HepG2 (cell line): Measurements from ENCODE around the gene ST6GALNAC2.

Experiments used
- CTCF ChIP-seq: sonication (generic); formaldehyde crosslinking; IDR thresholded peaks from 2 replicates; pipeline ENCODE4 v1.5.0; 2020; ENCODE audit warnings: mild to moderate bottlenecking, missing genetic modification reagents, moderate library complexity
- NFRKB ChIP-seq: fragments of 450-650 bp; IDR thresholded peaks from 2 replicates; pipeline ENCODE4 v1.6.1; 2017
- XRCC5 ChIP-seq: fragments of 200-400 bp; formaldehyde crosslinking; optimal IDR thresholded peaks from 2 replicates; pipeline ENCODE3; 2017; ENCODE audit warnings: mild to moderate bottlenecking, low read length
- ZBTB46 ChIP-seq: sonication (generic); formaldehyde crosslinking; IDR thresholded peaks from 2 replicates; pipeline ENCODE4 v1.4.0; 2020; ENCODE audit warnings: mild to moderate bottlenecking, missing genetic modification reagents, borderline replicate concordance
- ZNF180 ChIP-seq: sonication (generic); formaldehyde crosslinking; IDR thresholded peaks from 2 replicates; pipeline ENCODE4 v1.4.0; 2020; ENCODE audit warnings: low read depth, missing genetic modification reagents, borderline replicate concordance

GRCh38 chr17:76551685-76552084, 34.0 kb downstream of the ST6GALNAC2 start:
- TF ChIP-seq ZNF180 (no peak), XRCC5 (no peak), ZBTB46 (CRISPR knock-in tag) (no peak), CTCF (no peak), NFRKB (no peak)
